Small intestine (tissue), 7 donors: ENCODE measurements around the gene AMPD3. TPM values are rescaled to one million over a fixed set of nuclear protein-coding genes. Genes with fewer than 3 reads are reported as not detected.

Experiments used
- DNase-seq, 2 donors: peaks; one replicate each; pipeline versions ENCODE4 v3.0.0 to v3.0.0-alpha.2; 2013
- FAIRE-seq: peaks from 2 replicates; lab custom pipeline; 2012; peaks lifted over from hg19 to GRCh38; lab: Jason Lieb, UNC
- H3K27ac ChIP-seq, 3 donors: one replicate each; pipeline ENCODE4 v1.5.1; 2013; ENCODE audit warnings: low read length in 2 of 3, mild to moderate bottlenecking in 2 of 3, control low read depth in 1 of 3, inconsistent platforms in 1 of 3, low read depth in 1 of 3, moderate library complexity in 1 of 3
- H3K27me3 ChIP-seq, 3 donors: one replicate each; pipeline ENCODE4 v1.6.1; 2013; ENCODE audit warnings: low read length in 3 of 3, inconsistent platforms in 1 of 3; ENCODE audit not compliant: control insufficient read depth in 3 of 3, insufficient read depth in 3 of 3
- H3K36me3 ChIP-seq, 3 donors: one replicate each; pipeline ENCODE4 v1.6.1; 2013; ENCODE audit warnings: low read length in 3 of 3, inconsistent platforms in 1 of 3, low read depth in 1 of 3, mild to moderate bottlenecking in 1 of 3, moderate library complexity in 1 of 3; ENCODE audit not compliant: control insufficient read depth in 3 of 3, insufficient read depth in 2 of 3
- H3K4me1 ChIP-seq, 3 donors: one replicate each; pipeline ENCODE4 v1.6.1; 2013; ENCODE audit warnings: low read length in 2 of 3, inconsistent platforms in 1 of 3, low read depth in 1 of 3, mild to moderate bottlenecking in 1 of 3, moderate library complexity in 1 of 3; ENCODE audit not compliant: control insufficient read depth in 3 of 3, insufficient read depth in 2 of 3
- H3K4me3 ChIP-seq, 3 donors: one replicate each; pipeline ENCODE4 v1.5.1; 2013; ENCODE audit warnings: low read length in 3 of 3, control low read depth in 1 of 3, inconsistent platforms in 1 of 3, low read depth in 1 of 3, mild to moderate bottlenecking in 1 of 3, moderate library complexity in 1 of 3
- H3K9me3 ChIP-seq, 2 donors: one replicate each; pipeline ENCODE4 v1.6.1; 2013; ENCODE audit warnings: low read depth in 1 of 2, low read length in 1 of 2; ENCODE audit not compliant: control insufficient read depth in 2 of 2, insufficient read depth in 1 of 2
- WGBS, 3 donors: extraction: QIAGEN DNeasy Blood & Tissue Kit; methylation state at CpG; one replicate each; pipeline ENCODE4 v1.1.7; 2013; 5-methylcytosine and 5-hydroxymethylcytosine counted together
- polyA plus RNA-seq, 4 donors: library from polyadenylated mRNA; stranded (reverse) in 3 of 4; unstranded in 1 of 4; fragments of 200-250 nt in 3 of 4; fragments of 120-200 nt in 1 of 4; gene quantifications; one replicate each; pipeline versions ENCODE4 v1.2.1 to v1.2.3, GENCODE V29; 2013
- donor health status: healthy with polysubstance abuse.
- donor health status: control.
- donor health status: control.
- donor health status: Bipolar disorder and iron deficiency.
- donor health status: healthy.

Gene AMPD3
- polyA plus RNA-seq, 4 donors: 2.7 to 5.1 (median 3.6) TPM

DNA sequence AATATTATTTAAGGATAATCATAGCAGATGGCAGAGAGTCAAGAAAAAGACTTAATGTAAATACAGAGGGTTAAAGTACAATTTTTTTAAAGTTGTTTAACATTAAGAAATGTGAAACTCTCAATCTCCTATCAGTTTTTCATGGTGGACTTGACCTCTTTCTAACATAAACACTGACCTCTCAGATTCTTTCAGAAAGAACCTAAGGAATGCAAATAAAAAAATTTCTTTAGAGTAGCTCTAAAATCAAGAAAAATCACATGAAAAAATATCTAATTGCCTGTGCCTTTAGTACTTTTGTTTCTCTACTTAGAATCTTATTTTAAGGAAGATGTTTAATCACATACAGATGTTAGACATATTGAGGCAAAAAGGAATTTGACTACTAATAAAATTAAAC is 73.1 kb downstream of the AMPD3 start:
- FAIRE-seq (no peak), DNase-seq (peak in 1 of 2 donors; percentile 20)
- H3K9me3 ChIP-seq: no peaks in the 10 kb centered on the region
- H3K27me3 ChIP-seq: no peaks in the 10 kb centered on the region
- no peak overlapping the region for H3K4me3 ChIP-seq
- no peak overlapping the region for H3K27ac ChIP-seq
- H3K4me1 ChIP-seq: peaks cover 0 to 6% (median 0%) of the 10 kb centered on the region in 3 donors
- peaks cover 0 to 7% (median 6%) of the 10 kb centered on the region in 3 donors for H3K36me3 ChIP-seq

DNA sequence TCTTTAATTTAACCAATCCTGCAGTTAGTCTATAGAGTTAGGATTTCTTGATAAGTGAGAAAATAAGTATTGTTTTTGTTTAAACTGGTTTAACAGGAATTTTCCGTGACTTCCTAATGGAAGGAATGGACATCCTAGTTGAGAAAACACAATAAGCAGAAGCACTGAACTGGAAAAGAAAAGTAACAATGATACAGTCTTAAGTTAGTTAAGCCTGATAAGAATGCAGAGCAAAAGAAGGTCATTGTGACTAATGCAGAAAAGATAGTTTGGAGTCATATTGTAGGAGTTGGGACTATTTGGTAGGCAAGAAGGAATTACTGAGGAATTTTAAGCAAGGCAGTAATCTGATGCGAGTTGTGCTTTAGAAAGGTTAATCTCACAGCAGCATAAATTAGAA is 74.2 kb downstream of the AMPD3 start:
- Histone ChIP-seq H3K4me3 (no peak overlapping the region), H3K27ac (no peak overlapping the region), H3K27me3 (no peaks in the 10 kb centered on the region), H3K36me3 (peaks cover 0 to 6% (median 4%) of the 10 kb centered on the region in 3 donors), H3K4me1 (peaks cover 0 to 6% (median 0%) of the 10 kb centered on the region in 3 donors), H3K9me3 (no peaks in the 10 kb centered on the region)
- 94 to 96% (median 96%) methylated on average over 2 of the region's 2 CpGs for WGBS, 3 donors
- FAIRE-seq (no peak), DNase-seq (no peak)

DNA sequence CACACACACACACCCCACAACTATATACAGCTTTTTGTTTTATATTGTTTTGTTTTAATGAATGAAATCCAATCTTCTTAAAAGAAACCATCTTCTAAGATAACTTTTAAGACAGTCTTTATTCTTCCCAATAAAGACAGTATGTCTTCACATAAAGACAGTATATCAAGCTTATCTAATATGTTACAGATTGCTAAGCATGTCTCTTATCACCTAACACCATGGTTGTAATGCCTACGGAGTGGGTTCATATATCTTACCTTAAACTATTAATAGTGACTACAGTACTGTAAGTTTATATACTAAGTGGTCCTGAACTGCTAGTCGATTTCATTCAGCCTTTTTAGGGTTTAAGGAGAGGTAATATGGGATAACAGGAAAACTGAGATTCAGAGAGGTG is 77.5 kb downstream of the AMPD3 start:
- Histone ChIP-seq H3K4me1 (peaks cover 0 to 2% (median 0%) of the 10 kb centered on the region in 3 donors), H3K27me3 (no peaks in the 10 kb centered on the region), H3K27ac (no peak overlapping the region), H3K9me3 (no peaks in the 10 kb centered on the region), H3K4me3 (no peak overlapping the region), H3K36me3 (peaks cover 0 to 4% (median 4%) of the 10 kb centered on the region in 3 donors)
- whole genome bisulfite sequencing, 3 donors: 85 to 95% (median 90%) methylated on average over 2 of the region's 2 CpGs
- DNase-seq (no peak), FAIRE-seq (no peak)

DNA sequence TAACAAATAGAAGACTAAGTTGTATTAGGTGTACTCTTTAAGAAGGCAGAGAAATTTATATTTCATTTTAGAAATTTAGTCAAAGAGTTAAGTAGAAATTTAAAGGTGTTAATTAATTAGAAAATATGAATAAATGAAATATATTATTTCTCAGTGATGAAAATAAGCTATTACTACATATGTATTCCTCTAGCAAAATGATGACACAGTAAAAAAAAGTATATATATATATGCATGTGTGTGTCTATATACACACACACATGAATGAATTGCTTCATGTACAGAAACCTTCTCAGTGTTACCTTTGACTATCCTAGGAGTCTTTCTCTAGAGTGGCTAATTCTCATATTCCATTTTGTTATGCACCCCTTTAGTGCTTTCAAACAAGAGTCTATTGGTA is 78.3 kb downstream of the AMPD3 start:
- DNase-seq: no peak
- H3K4me3 ChIP-seq: no peak overlapping the region
- peaks cover 0 to 4% (median 4%) of the 10 kb centered on the region in 3 donors for H3K36me3 ChIP-seq
- no peaks in the 10 kb centered on the region for H3K4me1 ChIP-seq
- no peak for FAIRE-seq
- no peaks in the 10 kb centered on the region for H3K27me3 ChIP-seq
- H3K9me3 ChIP-seq: no peaks in the 10 kb centered on the region
- H3K27ac ChIP-seq: no peak overlapping the region

DNA sequence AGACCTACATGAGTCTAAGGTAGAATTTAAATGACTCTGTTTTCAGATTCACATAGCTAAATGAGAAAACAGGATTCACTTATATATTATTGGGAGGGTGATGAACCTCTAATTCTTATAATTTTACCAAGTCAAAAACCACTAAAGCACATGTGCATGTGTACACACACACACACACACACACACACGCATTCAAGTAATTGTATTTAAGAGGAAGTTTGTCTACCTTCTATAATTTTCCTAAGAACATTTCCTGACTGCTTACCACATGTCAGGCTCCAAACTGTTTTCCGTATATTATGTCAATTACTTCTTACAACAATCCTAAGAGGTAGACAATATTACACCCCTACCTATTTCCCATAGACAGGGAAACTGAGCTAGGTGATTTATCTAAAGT is 79.3 kb downstream of the AMPD3 start:
- no peaks in the 10 kb centered on the region for H3K9me3 ChIP-seq
- WGBS, 3 donors: 77 to 88% (median 85%) methylated on average over 2 of the region's 2 CpGs
- no peaks in the 10 kb centered on the region for H3K4me1 ChIP-seq
- no peak overlapping the region for H3K4me3 ChIP-seq
- FAIRE-seq (no peak), DNase-seq (no peak)
- no peaks in the 10 kb centered on the region for H3K27me3 ChIP-seq
- peaks cover 0 to 4% (median 4%) of the 10 kb centered on the region in 3 donors for H3K36me3 ChIP-seq
- no peak overlapping the region for H3K27ac ChIP-seq

DNA sequence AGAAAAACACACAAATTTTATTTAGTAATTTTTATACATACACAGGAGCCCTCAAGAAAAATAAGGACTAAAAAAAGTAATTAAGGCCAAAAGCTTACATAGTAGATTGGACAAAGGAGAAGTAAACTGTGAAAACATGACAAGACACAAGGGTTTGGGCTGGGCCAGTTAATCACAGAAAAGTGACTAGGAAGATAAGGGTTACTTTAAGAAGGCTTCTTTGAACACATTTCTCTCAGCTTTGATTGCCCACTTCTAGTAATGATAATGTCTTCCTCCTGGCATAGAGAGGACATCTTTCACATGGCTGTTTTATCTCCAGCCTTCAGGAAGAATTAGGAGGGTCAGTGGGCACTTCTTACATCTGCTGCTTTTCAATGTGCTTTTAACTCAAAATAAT is 82.5 kb downstream of the AMPD3 start:
- Histone ChIP-seq H3K4me3 (no peak overlapping the region), H3K4me1 (peaks cover 0 to 7% (median 3%) of the 10 kb centered on the region in 3 donors), H3K36me3 (peaks cover 0 to 2% (median 0%) of the 10 kb centered on the region in 3 donors), H3K27me3 (no peaks in the 10 kb centered on the region), H3K27ac (no peak overlapping the region), H3K9me3 (no peaks in the 10 kb centered on the region)
- DNase-seq: no peak
- FAIRE-seq: no peak

DNA sequence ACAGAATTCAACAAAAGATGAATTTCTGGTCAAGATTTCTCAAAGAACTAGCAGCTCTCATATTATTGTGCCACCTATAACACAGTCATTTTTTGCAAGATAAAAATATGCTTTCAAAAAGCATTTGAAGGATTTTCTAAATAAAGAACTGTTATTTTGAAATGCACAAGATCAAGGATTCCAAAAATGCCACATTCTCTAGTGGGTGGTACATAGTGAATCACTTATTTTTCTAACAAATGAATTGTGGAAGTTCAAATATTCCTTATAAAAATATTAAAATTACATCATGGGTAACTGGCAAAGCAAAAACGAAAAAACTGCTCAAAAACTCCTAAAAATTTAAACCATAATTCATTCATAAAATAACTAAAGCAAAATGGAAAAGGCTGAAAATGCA is 83.9 kb downstream of the AMPD3 start:
- H3K9me3 ChIP-seq: peaks cover 0 to 3% of the 10 kb centered on the region in 2 donors
- no peak for FAIRE-seq
- H3K4me1 ChIP-seq: peaks cover 0 to 7% (median 3%) of the 10 kb centered on the region in 3 donors
- no peak overlapping the region for H3K4me3 ChIP-seq
- no peak for DNase-seq
- H3K27me3 ChIP-seq: no peaks in the 10 kb centered on the region
- no peak overlapping the region for H3K27ac ChIP-seq
- WGBS, 3 donors: 78 to 84% (median 82%) methylated on average over 1 of the region's 1 CpG
- H3K36me3 ChIP-seq: no peaks in the 10 kb centered on the region

DNA sequence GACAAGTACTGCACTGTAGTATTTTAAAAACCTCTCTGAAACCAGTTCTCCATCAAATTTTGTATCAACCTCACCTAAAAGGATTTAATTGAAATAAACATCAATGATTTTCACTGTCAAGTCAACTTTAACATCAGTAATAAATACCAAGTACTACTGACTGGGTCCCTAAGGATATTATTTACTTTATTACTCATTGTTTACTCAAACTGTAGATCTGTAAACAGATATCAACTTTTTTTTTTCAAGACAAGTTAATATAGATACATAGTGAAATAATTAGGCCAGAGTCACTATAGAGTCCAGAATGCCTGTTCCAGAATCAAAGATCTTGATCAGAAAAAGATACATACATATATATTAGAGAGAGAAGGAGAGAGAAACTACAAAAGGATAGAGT is 84.3 kb downstream of the AMPD3 start:
- Histone ChIP-seq H3K27ac (no peak overlapping the region), H3K4me3 (no peak overlapping the region)
- no peak for FAIRE-seq

DNA sequence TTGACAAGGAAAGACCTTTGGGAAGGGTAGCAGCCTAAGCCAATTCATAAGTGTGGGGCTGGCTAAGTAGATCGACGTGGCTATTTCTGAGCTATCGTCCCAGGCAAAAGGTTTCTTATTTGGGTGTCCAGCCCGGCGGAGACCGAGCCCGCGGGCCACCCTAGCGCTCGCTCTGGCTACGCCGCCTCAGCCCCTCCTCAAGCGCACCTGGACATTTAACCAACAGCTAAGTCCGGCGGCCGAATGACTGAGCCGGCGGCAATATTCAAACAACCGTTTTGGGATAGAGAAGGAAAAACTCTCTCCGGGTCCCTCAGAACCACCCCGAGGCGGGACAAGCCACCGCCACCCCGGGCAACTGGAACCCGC is 85.5 kb downstream of the AMPD3 start:
- peak in 1 of 2 donors; percentile 54 for DNase-seq
- no peak for FAIRE-seq
- peak overlapping the region; percentile 71 to 94 (median 82) for H3K4me3 ChIP-seq
- peaks cover 0 to 9% of the 10 kb centered on the region in 2 donors for H3K9me3 ChIP-seq
- H3K27me3 ChIP-seq: no peaks in the 10 kb centered on the region
- H3K27ac ChIP-seq: peak overlapping the region; percentile 94 to 96 (median 95)
- peaks cover 0 to 7% (median 3%) of the 10 kb centered on the region in 3 donors for H3K4me1 ChIP-seq
- 0 to 1% (median 0%) methylated on average over 25 of the region's 25 CpGs for WGBS, 3 donors
- no peaks in the 10 kb centered on the region for H3K36me3 ChIP-seq

More for the DNA sequence above, 84.3 kb downstream of the AMPD3 start:
- peaks cover 0 to 7% (median 3%) of the 10 kb centered on the region in 3 donors for H3K4me1 ChIP-seq
- no peak for DNase-seq
- peaks cover 0 to 7% of the 10 kb centered on the region in 2 donors for H3K9me3 ChIP-seq
- H3K36me3 ChIP-seq: no peaks in the 10 kb centered on the region
- no peaks in the 10 kb centered on the region for H3K27me3 ChIP-seq
